Effector memory CD4-positive, alpha-beta T cell (primary cell): ENCODE data around the gene NEURL1B.
"Not testable (repeated sequence)": the region's sequence is repeated elsewhere in the genome, so short reads cannot be mapped to it uniquely, and the experiment has no call there.

Experiments
- DNase-seq, 3 donors: peaks; one replicate each; pipeline ENCODE4 v3.0.0-alpha.2; 2020
- H3K27ac ChIP-seq: 2 replicates; pipeline ENCODE4 v1.7.0; 2013; ENCODE audit warnings: mild to moderate bottlenecking, low read length, moderate library complexity; ENCODE audit not compliant: insufficient read depth, poor library complexity, severe bottlenecking
- H3K27me3 ChIP-seq: replicated peaks from 2 replicates; pipeline ENCODE4 v1.7.0; 2013; ENCODE audit warnings: mild to moderate bottlenecking, low read length; ENCODE audit not compliant: insufficient read depth, control insufficient read depth, poor library complexity, severe bottlenecking
- H3K36me3 ChIP-seq: 2 replicates; pipeline ENCODE4 v1.7.0; 2013; ENCODE audit warnings: mild to moderate bottlenecking, low read length, moderate library complexity; ENCODE audit not compliant: control insufficient read depth, insufficient read depth
- H3K4me1 ChIP-seq: 2 replicates; pipeline ENCODE4 v1.7.0; 2013; ENCODE audit warnings: low read length, mild to moderate bottlenecking; ENCODE audit not compliant: control insufficient read depth, insufficient read depth, poor library complexity, severe bottlenecking
- H3K4me3 ChIP-seq: 2 replicates; pipeline ENCODE4 v1.7.0; 2013; ENCODE audit warnings: low read length, low read depth, mild to moderate bottlenecking; ENCODE audit not compliant: insufficient read depth, poor library complexity, severe bottlenecking
- H3K9me3 ChIP-seq: 2 replicates; pipeline ENCODE4 v1.7.0; 2013; ENCODE audit warnings: mild to moderate bottlenecking, low read length, moderate library complexity; ENCODE audit not compliant: control insufficient read depth

The NEURL1B gene

GRCh38 chr5:172701291-172701656 is 60.2 kb downstream of the NEURL1B start:
- H3K27me3 ChIP-seq = peaks cover 8% of the 10 kb centered on the region
- no peaks in the 10 kb centered on the region for H3K9me3 ChIP-seq
- DNase-seq = no peak
- no peaks in the 10 kb centered on the region for H3K36me3 ChIP-seq
- H3K27ac ChIP-seq = no peak overlapping the region
- H3K4me1 ChIP-seq = peaks cover 6% of the 10 kb centered on the region
- H3K4me3 ChIP-seq = no peak overlapping the region

GRCh38 chr5:172703952-172704351 is 62.9 kb downstream of the NEURL1B start:
- no peak overlapping the region for H3K4me3 ChIP-seq
- no peaks in the 10 kb centered on the region for H3K9me3 ChIP-seq

GRCh38 chr5:172705576-172706084 is 64.6 kb downstream of the NEURL1B start:
- DNase-seq = no peak
- Histone ChIP-seq H3K27ac (no peak overlapping the region), H3K27me3 (peaks cover 8% of the 10 kb centered on the region), H3K4me1 (no peaks in the 10 kb centered on the region), H3K36me3 (no peaks in the 10 kb centered on the region), H3K9me3 (no peaks in the 10 kb centered on the region), H3K4me3 (no peak overlapping the region)

More at GRCh38 chr5:172703952-172704351, 62.9 kb downstream of the NEURL1B start:
- DNase-seq = no peak
- H3K36me3 ChIP-seq = no peaks in the 10 kb centered on the region
- no peaks in the 10 kb centered on the region for H3K4me1 ChIP-seq
- peaks cover 8% of the 10 kb centered on the region for H3K27me3 ChIP-seq
- H3K27ac ChIP-seq = no peak overlapping the region

GRCh38 chr5:172706796-172707195 is 65.7 kb downstream of the NEURL1B start:
- Histone ChIP-seq H3K9me3 (no peaks in the 10 kb centered on the region), H3K27me3 (peaks cover 8% of the 10 kb centered on the region)
- DNase-seq = no peak

GRCh38 chr5:172707285-172708182 is 66.5 kb downstream of the NEURL1B start:
- no peaks in the 10 kb centered on the region for H3K9me3 ChIP-seq
- no peak overlapping the region for H3K4me3 ChIP-seq
- H3K36me3 ChIP-seq = no peaks in the 10 kb centered on the region
- no peak for DNase-seq
- no peaks in the 10 kb centered on the region for H3K4me1 ChIP-seq
- H3K27me3 ChIP-seq = peaks cover 8% of the 10 kb centered on the region
- H3K27ac ChIP-seq = no peak overlapping the region

More at GRCh38 chr5:172706796-172707195, 65.7 kb downstream of the NEURL1B start:
- Histone ChIP-seq H3K27ac (no peak overlapping the region), H3K4me3 (no peak overlapping the region), H3K36me3 (no peaks in the 10 kb centered on the region), H3K4me1 (no peaks in the 10 kb centered on the region)

GRCh38 chr5:172708183-172708505 is 67.1 kb downstream of the NEURL1B start:
- Histone ChIP-seq H3K4me3 (no peak overlapping the region), H3K36me3 (no peaks in the 10 kb centered on the region), H3K27ac (no peak overlapping the region), H3K27me3 (peaks cover 8% of the 10 kb centered on the region), H3K9me3 (no peaks in the 10 kb centered on the region), H3K4me1 (no peaks in the 10 kb centered on the region)
- no peak for DNase-seq

GRCh38 chr5:172710676-172711075 is 69.6 kb downstream of the NEURL1B start:
- Histone ChIP-seq H3K36me3 (no peaks in the 10 kb centered on the region), H3K4me3 (no peak overlapping the region), H3K27me3 (no peaks in the 10 kb centered on the region), H3K4me1 (no peaks in the 10 kb centered on the region), H3K27ac (no peak overlapping the region), H3K9me3 (no peaks in the 10 kb centered on the region)
- DNase-seq = no peak

- not testable (repeated sequence) for H3K9me3 ChIP-seq, H3K4me3 ChIP-seq, DNase-seq, H3K36me3 ChIP-seq, H3K4me1 ChIP-seq, H3K27ac ChIP-seq, H3K27me3 ChIP-seq
Measured at GRCh38 chr5:172711321-172711861, 70.3 kb downstream of the NEURL1B start.

- no peaks in the 10 kb centered on the region for H3K9me3 ChIP-seq
- no peak overlapping the region for H3K27ac ChIP-seq
- H3K36me3 ChIP-seq = no peaks in the 10 kb centered on the region
- DNase-seq = no peak
- no peak overlapping the region for H3K4me3 ChIP-seq
- peaks cover 4% of the 10 kb centered on the region for H3K4me1 ChIP-seq
- H3K27me3 ChIP-seq = no peaks in the 10 kb centered on the region
Measured at GRCh38 chr5:172712610-172713009, 71.5 kb downstream of the NEURL1B start.

- H3K4me1 ChIP-seq = peaks cover 4% of the 10 kb centered on the region
- H3K9me3 ChIP-seq = no peaks in the 10 kb centered on the region
- H3K4me3 ChIP-seq = no peak overlapping the region
- peak; percentile 41 to 68 (median 56) for DNase-seq
- H3K36me3 ChIP-seq = no peaks in the 10 kb centered on the region
- H3K27ac ChIP-seq = no peak overlapping the region
- no peaks in the 10 kb centered on the region for H3K27me3 ChIP-seq
Measured at GRCh38 chr5:172713113-172713808, 72.2 kb downstream of the NEURL1B start.
